Activated CD8-positive, alpha-beta memory T cell treated with anti-CD3 and anti-CD28 coated beads for 1 hour (primary cell): Measurements from ENCODE around the gene FBXL7.
"Not testable (repeated sequence)": the region's sequence is repeated elsewhere in the genome, so short reads cannot be mapped to it uniquely, and the experiment has no call there.

Source experiments
- DNase-seq, 2 donors: peaks; one replicate each; pipeline ENCODE4 v3.0.0-alpha.2; 2020; ENCODE audit warnings: low read depth in 1 of 2; ENCODE audit errors: extremely low read depth in 1 of 2

FBXL7 gene

DNA sequence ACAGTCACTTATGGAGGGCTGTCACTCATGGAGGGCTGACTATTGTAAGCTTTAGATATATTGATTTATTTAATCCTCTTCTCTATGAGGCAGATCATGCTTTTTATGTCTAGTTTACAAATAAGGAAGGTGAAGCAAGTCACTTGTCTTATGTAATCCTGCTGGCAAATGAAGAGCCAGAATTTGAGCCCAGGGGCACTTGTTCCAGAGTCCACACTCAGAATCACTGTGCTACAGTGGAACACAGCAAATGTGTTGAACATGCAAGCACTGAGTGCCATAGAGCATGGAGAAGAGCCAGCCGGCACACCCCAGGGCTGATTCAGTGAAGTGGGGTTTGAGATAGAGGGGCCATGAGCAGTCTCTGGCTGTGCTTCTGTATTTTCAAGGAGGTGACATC lies 353.0 kb downstream of the FBXL7 start:
- no peak for DNase-seq

DNA sequence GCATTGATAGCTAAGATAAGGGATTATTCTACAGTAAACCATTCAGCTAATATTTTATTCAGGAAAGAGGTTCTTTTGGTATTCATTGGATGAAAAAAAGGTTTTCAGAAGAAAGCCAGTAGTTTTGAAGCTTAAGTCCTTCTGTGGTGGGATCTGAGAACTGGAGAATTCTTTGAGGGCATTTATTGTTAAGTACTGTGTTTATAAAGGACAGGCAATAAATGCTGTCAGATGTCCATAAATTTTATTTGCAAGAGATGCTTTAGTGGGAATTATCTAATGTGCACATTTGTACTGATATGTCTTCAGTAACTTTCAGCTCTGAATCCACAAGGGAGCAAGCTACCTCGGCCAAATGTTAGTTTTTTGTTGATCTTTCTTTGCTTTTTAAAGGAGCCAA lies 358.3 kb downstream of the FBXL7 start:
- DNase-seq, result no peak

DNA sequence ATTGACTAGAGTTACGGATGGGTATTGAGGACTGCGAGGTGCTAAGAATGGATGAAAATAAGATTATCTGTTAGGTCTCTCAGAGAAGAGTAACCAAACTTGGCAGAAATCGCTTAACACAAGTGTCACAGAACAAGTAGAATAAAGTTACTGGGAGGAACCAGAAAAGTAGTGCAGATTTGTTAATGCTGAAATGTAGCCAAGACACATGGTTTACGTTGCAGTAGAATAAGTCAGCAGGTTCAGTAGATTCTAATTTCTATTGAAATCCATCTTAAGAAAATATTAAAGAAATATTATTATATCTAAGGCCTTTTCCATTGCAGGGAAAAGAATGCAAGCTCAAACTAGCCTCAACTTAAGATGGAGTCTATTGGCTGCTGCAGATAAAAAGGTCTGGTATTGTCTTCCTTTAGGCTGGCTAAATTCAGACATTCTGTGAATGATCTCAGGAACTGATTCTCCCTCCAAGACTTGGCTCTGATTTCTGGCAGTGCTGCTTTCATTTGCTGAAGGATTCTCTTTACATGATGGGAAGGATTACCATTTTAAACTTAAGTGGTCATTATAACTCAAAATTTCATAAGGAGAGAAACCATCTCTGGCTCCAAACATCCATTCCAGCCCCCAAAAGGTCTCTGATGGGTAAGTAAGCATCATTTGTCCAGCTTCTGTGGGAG lies 364.7 kb downstream of the FBXL7 start:
- no peak for DNase-seq

DNA sequence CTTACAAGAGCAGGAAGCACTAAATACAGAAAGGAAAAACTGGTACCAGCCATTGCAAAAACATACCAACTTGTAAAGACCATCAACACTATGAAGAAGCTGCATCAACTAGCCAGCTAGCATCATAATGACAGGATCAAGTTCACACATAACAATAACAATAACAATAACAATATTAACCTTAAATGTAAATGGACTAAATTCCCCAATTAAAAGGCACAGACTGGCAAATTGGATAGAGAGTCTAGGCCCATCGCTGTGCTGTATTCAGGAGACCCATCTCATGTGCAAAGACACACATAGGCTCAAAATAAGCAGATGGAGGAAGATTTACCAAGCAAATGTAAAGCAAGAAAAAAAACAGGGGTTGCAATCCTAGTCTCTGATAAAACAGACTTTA lies 372.3 kb downstream of the FBXL7 start:
- DNase-seq, result not testable (repeated sequence)

DNA sequence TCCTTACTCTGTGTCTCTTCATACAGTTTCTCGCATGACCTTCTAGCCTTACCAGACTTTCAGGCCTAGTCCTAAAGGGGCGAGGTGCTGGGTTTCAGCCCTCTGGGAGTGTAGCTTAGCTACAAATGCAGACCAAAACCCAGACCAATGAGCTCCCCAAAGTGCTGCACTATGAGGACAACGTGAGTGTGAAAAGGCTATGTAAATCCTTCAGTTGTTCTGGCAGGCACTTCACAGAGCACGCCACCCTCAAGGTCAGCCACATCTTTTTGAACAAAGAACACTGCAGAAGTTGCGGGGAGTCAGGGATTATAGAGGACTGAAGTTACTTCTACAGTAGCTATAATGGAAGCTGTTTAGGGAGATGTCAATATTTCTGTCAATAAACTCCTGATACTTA lies 377.9 kb downstream of the FBXL7 start:
- DNase-seq, result no peak

DNA sequence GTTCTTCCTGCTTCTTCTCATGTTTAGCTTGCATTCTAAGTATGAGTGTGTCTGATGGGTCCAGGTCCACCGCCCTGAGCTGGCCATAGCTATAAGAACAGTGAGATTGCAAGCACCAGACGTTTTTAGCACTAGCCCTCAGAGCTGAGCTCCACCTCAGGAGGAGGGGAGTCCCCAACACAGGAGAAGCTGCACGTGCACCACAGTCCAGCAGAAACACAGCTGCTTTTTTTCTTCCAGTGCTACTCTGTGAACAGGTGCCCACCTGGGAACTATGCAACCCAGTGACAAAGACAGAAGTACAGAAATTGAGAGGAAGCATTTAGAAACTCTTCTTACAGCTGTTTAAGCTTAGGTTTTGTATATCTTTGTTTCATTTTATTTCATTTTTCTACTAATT lies 380.2 kb downstream of the FBXL7 start:
- DNase-seq, result no peak

DNA sequence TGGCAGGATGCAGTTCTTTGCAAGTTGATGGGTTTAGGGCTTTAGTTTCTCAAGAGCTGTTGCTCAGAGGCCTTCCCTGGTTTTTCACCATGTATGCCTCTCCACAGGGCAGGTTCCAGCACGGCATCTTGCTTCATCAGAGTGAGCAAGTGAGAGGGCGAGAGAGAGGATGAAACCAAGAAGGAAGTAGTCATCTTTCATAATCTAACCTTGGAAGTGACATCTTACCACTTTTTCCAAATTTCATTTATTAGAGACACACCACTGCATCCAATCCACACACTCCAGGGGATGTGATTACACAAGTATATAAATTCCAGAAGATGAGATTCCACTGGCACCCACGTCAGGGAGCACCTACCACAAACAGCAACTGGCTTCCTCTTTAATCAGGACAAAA lies 385.2 kb downstream of the FBXL7 start:
- DNase-seq, result no peak

DNA sequence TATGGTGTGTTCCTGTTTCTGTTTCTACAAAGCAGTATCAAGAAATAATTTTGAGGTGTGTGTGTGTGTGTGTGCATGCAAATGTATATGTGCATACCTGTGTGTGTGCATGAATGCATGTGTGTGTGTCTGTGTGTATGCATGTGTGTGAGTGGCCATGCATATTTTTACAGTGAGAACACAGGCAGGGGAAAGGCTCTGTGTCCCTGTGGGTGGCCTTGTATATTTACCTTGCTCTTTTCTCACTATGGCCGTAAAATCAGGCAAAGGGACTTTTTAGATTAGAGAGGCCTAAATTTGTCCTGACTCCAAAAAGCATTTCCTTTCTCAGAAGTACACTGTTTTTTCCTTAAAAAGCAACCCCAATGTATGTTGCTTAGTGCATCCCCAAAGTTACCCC lies 386.2 kb downstream of the FBXL7 start:
- no peak for DNase-seq

DNA sequence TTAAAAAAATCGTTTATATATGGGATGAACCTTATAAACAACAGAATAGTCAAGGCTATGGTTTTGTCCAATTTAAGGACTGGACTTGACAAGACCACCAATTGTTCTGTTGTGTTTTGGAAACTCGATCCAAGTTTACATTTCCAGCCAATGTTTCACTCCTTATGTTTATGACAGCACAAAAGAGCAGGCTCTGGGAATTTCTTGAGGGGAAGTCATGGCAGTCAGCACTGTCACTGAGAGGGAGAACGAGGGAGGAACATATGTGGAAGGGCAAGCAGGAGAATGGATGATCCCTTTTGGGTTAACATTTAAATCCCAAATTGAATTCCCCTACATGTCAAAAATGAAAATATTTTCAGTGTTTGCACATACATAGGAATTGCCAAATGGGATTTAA lies 387.1 kb downstream of the FBXL7 start:
- DNase-seq, result no peak

DNA sequence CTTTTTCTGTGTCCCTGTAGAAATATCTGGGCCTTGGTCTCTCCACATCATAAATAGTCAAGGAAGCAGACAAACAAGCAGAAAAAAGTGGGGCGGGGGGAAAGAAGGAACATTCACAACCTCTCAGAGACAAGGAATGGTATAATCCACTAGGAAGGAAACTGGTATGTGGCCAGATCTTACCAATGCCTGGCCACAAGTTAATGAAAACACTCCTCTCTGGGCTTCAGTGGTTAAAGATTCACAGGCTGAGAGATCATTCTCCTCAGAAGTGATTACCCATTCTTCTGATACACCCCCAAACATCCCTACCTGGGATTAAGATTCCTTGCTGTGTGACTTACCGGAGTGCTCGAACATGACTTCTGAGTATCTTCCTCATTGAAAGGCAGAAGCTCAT lies 389.0 kb downstream of the FBXL7 start:
- no peak for DNase-seq

DNA sequence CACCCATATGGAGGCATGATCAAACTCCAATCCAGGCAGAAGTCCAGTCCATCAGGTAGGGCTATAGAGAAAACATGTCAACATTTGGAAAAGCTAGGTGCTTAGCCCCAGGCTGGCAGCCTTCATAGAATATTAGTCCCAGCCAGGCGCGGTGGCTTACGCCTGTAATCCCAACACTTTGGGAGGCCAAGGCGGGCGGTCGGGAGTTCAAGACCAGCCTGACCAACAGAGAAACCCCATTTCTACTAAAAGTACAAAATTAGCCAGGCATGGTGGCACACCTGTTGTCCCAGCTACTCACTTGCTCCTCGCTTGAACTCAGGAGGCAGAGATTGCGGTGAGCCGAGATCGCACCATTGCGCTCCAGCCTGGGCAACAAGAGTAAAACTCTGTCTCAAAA lies 393.9 kb downstream of the FBXL7 start:
- DNase-seq, result no peak

DNA sequence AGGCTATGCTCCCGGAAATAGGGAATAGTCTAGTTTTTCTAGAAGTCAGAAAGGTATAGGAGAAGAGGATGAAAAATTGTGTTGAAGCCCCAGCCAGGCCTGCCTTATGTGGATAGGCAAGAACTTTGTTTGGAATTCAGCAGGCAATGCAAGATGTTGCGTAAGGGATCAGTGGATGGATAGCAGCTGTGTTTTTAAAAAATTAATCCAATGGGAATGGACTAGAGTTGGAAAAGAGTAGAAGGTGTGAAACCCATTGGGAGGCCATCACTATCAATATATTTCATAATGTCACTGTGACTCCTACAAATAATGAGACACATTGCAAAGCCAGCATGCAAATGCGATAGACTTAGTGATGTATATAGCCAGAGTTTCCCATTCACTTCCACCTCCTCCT lies 397.7 kb downstream of the FBXL7 start:
- DNase-seq, result no peak

DNA sequence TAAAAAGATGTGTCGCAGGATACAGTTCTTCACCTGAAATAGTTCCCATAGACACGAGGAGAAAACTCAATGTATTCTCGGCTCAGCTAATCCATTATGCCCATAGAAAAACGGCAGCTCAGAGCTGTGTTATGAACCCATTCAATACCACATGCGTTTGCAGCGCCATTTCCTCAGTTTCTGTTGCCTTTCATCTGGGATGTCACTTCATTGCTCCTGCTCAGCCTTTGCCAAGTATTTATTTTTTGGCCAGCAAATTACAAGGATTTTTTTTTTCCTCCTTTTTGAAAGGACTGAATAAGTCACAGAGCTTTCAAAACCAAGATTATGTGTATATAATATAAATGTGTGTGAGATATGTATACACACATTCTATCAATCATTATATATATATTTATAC lies 398.7 kb downstream of the FBXL7 start:
- DNase-seq, result no peak

DNA sequence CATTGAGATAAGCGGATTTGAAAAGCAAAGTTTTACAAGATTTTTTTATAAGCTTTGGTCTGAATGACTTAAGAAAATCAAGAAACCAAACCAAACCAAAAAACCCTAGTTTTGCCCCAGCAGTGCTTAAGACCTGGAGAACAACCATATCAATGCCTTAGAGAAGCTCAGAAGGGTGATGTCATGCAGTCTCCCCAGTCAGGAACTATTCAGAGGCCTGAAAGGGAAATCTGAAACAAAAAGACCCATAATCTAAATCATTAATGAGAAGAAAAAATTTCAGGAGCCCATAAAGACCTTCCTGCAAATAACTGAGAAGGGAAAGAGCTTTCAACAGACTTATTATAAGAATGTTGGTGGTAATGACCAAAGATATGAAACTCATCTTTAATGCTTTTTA lies 399.5 kb downstream of the FBXL7 start:
- DNase-seq, result no peak

DNA sequence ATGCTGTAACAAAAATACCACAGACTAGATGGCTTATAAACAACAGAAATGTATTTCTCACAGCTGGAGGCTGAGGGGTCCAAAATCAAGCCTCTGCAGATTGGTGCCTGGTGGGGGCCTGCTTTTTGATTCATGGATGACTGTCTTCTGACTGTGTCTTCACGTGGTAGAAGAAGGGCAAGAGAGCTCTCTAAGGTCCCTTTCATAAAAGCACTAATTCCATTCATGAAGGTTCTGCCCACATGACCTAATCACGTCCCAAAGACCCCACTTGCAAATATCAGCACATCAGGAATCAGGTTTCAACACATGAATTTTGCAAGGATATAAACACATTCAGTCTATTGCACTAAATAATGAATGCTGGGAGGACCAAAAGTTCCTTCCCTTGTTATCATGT lies 401.2 kb downstream of the FBXL7 start:
- DNase-seq, result no peak

DNA sequence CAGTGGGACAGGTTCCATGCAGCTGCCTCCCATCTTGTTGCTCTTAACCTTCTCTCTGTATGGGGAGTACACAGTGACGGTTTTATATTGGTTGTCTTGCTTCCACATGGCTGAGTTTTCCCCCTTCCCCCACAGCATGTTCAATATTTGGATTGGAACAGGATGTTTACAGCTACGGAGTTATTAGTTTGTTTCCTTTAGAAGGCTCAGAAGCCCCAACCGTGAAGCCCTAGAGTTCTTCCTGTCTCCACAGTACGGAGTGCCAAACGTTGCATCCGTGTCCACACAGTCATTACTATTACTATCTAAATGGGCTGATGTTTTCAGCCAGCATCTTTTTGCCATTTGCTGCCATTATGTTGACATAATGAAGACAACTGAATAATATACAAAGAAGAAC lies 402.1 kb downstream of the FBXL7 start:
- no peak for DNase-seq

DNA sequence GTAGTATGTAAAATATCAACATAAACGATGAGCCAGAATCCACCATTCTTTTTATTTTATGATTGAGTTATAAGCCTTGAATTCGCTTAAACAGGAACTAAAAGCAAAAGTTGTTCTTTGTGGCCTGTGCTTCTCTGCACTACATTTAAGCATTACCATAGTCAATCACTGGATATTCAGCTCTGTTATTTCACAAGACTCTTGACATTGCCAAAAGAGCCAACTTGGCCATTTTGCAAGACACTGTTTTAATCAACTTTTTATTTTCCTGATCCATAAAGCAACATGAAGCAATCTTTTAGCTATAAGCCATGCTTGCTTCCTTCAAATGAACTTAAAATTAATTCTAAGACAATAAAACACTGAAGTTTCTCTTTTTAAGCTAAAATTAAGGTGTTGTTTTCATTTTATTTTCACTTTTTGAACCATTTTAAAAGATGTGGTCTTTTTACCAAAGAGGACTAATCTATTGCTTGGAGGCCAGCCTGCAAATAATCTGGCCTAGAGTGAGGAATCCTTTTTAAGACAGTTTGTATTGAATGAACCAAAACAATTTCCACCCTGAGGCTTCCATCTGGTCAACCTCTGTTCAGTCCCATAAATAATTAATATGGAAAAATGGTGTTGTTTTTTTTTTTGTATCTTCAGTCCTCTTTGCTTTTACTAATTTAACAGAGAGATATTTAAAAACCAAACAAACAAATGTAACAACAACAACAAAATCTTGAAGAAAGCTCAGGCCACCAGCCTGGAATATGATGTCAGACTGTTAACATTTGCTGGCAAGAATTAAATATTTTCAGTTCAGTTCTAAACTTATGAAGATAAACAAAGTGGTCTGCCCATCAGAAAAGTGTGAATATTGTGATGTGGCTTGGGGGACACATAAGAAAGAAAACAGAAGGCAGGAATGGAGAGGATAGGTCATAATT lies 405.2 kb downstream of the FBXL7 start:
- DNase-seq, result no peak

DNA sequence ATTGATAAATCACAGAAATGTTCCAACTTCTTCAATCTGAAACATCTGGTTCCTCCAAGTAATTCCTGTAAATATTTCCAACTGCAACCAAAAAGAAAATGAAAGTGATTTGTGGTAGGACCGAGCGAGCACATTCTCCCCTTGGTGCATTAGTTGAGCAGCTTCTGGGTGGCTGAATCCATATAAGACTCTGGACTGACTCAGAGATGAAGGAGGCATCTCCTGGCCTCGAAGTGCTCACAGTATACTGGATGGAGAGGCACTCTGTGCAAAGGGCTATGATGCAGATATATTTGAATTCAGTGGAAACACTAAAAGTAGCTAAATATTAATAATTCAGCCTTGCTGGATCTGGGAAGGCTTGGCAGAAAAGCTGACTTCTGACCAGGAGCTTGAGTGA lies 414.7 kb downstream of the FBXL7 start:
- DNase-seq, result no peak

DNA sequence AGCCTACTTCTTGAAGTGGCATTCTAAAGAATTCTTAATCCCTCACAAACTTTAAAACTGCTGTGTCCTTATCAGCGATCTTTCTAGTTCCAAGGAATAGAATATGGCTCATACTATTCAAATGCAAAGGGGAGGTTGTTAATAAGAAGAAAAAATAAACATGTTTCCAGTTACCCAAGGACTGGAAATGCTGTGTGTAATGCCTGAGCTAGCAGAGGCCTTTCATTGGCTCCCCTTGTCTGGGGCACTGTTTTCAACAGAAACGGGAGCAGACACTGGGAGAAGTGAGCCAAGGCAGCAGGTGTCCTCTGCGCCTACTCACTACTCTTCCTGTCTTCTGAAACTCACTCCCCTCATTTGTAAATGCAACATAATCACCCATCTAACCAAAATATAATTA lies 426.6 kb downstream of the FBXL7 start:
- no peak for DNase-seq

DNA sequence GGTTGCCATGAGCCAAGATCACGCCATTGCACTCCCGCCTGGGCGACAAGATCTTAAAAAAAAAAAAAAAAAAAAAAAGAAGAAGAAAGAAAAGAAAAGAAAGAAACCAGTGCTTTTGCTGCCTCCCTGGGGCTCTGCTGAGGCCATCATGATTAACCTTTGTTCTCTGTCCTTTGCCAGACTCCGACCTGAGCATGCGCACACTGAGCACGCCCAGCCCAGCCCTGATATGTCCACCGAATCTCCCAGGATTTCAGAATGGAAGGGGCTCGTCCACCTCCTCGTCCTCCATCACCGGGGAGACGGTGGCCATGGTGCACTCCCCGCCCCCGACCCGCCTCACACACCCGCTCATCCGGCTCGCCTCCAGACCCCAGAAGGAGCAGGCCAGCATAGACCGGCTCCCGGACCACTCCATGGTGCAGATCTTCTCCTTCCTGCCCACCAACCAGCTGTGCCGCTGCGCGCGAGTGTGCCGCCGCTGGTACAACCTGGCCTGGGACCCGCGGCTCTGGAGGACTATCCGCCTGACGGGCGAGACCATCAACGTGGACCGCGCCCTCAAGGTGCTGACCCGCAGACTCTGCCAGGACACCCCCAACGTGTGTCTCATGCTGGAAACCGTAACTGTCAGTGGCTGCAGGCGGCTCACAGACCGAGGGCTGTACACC lies 427.9 kb downstream of the FBXL7 start:
- DNase-seq, result no peak

DNA sequence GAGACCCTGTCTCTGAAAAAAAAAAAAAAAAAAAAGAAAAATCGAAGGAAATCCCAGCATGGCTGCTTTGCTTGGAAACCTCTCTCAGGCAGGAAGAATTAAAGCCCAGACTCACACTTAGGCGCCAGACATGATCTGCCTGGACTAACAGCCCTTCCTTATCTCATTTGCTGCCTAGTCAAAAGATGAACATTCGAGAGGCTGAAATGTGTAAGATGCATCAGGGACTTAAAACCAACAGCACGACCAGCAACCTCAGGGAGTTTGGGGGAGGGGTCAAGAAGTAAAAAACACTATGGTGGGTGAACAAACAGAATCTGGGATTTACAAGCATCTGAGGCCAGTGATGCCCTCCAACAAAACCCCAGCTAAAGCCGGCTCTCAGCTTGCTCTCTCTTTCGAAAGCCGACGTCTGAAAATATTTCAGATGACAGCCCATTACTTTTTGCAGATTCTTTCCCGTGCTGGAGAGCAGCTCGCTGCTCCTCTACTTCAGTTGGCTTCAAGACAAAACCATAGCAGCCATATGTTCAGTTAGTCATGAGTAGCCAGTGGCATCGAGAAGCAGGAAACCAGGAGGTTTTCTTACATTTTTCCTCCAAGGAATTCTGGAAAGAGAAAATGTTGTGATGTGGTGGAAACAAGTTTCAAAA lies 429.8 kb downstream of the FBXL7 start:
- DNase-seq, result no peak
